Measurements from ENCODE around the gene MACROH2A1.

The MACROH2A1 gene

DNA sequence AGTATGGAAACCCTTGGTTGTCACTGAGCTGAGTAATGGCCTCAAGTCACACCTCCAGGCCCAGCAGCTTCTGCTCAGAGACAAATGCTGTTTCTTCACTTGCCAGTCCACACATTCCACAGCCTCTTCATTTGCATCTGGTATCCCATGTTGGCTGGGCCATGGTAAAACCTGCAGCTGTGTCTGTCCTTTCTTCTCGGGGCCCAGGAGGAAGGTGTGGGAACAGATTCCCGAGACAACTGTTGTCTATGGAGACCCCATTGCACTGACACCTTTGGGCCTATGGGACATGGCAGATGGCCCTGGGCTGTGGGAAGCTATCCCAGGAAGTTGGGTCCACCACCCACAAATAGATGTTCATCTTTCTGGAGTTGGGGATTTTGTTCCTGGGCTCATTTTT is 85.1 kb downstream of the MACROH2A1 start:
- no peak for DNase-seq (ENCODE audit: low spot score)

DNA sequence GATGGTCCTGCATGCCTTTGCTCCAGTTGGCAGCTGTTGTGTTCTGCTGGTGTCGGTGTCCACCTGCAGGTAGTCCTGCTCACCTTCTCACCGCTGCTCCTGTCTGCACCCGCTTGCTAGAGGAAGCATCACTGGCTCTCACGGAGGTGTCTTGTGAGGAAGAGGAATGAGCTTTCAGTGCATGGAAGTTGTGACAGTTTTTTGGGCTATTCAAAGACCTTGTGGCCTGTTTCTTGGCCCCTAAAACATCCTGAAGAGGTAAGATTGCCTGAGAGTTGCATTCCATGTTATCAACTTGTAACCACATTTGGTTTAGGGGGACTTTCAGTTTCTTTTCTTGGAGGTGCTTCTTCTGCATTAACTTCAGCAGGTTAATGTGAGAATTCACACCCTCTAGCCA is 85.6 kb downstream of the MACROH2A1 start:
- no peak for DNase-seq (ENCODE audit: low spot score)

DNA sequence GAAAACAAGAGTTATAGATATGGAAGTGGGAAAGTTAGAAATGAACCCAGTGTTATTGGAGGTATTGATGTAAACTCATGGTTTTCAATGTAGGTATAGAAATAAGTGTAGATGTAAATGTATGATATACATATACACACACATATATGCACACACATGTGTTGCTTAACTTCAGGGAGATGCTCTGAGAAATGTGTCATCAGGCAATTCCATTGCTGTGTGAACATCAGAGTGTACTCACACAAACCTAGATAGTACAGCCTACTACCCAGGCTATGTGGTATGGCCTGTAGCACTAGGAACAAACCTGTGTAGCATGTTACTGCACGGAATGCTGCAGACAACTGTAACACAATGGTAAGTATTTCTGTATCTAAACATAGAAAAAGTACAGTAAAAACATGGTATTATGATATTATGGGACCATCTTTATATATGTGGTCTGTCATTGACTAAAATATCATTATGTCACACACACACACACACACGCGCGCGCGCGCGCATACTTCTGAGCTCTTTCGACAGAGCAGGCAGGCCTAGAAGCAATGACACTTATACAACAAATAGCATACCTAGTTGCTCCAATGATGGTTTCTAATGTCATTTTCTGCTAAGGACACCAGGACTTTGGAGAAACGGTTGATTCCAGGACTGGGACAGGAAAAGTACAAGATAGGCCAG is 86.6 kb downstream of the MACROH2A1 start:
- DNase-seq (ENCODE audit: low spot score) = no peak

DNA sequence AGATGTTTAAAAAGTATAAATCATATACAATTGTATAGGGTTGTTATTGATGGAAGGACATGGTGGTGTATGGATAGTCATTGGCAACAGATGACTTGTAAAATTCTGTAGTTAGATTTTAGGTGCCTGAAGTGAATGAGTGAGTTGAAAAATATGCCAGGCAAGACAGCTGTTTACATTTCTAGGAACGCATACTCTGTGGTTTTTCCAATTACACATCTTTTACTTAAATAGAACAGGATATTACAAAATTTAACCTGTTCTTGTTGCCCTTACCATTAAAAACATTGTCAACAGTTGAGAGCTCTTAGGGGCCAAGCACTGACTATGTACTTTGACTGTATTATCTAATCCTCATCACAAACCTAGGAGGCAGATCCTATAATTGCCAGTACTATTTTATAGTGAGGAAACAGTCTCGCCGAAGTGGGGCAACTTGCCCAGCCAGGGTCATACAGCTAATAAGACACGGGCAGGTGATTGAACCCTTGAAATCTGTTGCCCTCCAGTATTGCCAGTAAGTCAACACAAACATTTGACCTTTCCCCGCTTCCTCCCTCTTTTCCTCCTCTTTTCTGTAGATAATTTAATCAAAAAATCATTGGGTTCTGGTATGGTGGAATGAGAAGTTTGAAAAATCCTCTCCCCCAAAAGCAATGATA is 88.6 kb downstream of the MACROH2A1 start:
- no peak for DNase-seq (ENCODE audit: low spot score)

DNA sequence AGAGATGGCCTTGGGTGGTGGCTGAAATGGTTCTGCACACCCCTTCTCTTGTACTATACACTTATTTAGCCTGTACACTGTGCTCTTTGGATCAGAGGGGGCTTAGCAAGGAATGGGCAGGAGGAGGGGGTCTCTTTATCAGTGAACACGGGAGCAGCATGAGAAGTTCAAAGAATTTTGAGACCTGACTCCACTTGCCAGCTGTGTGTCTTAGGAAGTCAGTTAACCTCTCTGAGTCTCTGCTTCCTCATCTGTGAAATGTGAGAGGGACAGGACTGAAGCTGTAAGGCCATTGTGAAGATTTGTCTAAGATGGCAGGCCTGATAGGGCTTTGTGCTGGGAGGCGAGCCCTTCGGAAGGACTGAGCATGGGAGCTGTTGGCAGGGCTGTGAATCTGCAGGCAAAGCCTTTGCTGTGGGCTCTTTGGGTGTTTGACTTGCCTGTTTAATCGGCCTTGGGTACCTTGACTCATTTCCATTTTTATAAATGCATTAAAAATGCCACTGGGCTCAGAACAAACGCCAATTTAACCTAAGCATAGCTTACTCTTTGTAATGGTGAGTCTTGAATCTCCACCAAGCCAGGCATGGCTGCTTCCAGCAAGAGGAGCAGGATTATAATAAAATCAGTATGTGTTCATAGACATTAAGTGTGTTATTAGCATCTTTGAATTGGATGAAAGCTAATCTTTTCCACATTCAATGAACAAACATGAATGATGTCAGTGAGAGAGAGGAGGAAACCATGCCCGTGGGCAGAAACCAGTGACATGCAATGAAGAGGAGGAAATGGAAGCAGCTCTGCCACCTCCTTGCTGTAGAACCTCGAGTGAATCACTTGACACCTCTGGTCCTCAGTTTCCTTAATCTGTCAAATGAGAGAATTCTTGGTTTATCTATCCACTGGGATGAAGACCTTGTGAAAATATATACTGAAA is 89.4 kb downstream of the MACROH2A1 start:
- no peak for DNase-seq (ENCODE audit: low spot score)

DNA sequence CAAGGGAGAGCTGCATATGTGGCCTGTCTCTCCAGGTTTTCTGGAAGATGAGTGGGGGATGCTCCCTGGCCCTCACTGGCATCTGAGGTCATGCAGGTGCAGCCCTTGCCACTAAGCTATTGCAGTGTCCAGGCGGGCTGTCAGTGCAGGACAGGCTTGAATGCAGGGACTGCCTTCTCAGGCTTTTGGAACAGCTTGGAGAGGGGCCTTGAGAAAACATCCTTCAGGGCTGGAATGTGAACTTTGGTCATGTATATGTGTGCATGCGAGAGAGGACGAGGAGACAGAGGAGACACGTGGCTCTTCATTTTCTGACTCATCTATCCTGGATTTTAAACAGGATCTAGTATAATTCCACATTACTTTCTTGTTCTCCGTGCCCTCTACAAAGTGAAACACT is 90.3 kb downstream of the MACROH2A1 start:
- DNase-seq (ENCODE audit: low spot score) = no peak

DNA sequence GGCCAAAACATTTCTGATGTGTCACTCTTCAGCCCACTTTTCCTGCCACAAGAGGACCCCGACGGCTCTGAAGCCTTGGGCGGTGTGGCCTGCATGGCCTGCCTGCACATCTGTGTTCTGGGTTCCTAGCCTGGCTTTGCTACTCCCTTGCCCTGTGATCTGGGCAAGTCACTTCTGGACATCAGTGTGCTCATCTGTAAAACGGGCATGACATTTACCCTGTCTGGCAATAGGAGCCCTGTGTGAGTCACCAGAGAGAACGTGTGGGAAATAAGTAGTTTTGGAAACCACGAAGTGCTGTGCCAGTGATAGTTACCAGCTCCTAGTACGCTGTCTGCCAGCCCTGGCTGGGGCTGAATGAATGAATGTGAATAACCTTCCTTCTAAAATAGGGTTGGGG is 90.8 kb downstream of the MACROH2A1 start:
- no peak for DNase-seq (ENCODE audit: low spot score)

DNA sequence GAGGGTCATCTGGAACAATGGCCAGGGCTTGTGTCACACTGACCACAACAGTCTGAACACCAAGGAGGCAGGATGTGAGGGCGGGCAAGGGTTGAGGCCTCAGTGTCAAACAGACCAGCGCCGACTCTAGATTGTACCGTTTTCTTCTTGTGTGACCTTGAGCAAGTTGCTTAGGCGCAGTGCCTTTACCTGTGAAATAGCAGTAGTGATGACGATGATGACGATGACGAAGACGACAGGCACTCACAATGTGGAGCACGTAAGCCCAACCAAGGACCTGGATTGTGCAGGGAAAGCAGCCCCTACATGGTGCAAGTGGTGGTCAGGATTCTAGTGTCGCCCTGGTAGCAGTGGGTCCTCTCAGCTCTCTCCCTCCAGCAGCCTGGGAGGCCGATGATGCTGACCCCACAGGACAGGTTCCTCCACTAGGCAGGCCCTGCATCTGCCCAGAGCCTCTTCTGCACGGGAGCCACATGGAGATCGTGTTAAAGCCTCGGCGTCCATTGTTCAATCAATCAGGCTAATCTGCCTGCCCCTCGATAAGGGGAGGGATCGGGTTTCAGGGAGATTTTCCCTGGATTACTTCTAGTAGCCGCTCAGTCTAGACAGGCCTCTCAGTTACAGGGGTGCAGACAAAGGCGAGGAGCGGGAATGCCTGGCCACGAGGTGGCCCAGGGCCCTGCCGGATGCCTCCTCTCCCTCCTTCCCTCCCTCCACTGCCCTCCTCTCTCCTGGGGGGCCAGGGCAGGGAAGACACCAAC is 91.7 kb downstream of the MACROH2A1 start:
- DNase-seq (ENCODE audit: low spot score) = no peak

DNA sequence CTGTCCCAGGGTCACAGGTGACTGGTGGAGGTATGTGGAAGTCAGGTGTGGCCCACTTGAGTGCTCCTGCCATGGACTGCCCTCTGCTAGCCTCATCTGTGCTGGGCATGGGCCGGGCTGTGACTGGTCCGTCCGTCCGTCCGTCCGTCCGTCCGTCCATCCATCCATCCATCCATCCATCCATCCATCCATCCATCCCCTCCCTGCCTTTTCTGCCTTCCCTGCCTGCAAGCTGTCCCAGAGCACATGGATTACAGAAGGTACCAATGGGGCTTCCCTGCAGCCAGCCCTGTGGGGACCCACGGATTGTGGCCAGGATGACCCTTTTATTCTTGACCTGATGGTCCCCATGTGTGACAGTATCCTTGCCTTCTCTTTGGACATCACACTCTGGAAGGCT is 92.5 kb downstream of the MACROH2A1 start:
- no peak for DNase-seq (ENCODE audit: low spot score)

DNA sequence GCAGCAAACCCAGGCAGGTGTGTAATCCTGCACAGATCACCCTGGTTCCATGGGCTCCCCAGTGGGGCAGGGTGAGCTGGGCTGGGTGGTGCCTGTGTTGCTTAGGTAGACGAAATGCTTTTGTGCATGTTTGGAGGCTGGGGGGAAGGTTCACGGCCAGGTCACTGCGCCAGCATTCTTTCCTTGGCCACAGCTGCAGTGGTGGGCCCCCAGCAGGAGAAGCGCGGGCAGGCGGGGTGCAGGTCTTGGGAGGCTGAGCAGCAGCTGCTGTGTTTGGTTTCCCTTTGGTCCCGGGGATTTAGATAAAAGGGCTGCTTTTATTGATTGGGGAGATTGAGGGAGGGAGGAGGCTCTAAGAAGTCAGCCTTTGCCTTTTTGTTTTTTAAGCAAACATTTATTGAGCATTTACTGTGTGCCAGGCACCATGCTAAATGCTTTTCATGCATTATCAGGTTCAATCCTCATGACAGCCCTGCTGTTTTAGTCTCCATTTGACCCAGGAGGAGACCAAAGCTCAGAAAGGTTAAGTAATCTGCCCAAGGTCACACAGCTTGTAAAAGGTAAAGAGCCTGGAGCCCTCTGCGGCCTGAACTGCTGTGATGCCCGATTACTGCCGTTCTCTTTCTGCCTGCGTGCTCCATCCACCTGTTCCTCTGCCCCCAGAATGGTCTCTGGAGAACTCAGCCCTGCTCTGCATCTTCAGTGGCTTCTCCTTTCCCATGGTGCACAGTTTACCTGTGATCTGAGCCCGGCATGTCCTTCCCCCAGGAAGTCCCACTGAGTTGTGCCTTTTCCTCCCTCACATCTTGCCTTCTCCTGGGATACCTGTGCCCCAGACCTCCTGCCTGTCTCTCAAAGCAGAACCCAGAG is 94.4 kb downstream of the MACROH2A1 start:
- no peak for DNase-seq (ENCODE audit: low spot score)

DNA sequence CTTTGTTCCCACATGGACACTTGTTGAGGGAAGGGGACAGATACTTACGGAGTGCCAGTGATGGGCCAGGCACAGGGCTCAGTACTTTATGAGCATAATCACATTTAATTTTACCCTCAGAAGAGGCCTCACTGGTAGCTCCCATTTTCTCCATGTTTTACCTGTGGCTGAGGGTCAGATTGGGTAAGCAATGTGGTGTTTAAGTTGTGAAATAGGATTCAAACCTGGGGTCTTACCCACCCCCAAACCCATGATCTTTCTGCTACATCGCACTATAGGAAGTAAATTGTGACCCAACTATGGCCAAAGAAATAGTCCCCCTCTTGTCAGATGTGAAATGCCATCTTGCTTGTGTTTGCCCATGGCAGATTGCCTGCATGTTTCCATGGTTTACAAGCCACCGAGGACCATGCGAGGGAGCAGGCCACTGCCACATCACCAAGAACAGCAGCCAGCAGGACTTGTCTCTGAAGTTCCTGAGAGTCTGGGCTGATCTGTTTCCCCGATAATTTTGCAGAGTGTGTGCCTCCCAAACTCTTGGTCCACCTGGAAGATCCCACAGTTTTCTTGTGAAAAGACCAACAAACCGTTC is 95.4 kb downstream of the MACROH2A1 start:
- no peak for DNase-seq (ENCODE audit: low spot score)

DNA sequence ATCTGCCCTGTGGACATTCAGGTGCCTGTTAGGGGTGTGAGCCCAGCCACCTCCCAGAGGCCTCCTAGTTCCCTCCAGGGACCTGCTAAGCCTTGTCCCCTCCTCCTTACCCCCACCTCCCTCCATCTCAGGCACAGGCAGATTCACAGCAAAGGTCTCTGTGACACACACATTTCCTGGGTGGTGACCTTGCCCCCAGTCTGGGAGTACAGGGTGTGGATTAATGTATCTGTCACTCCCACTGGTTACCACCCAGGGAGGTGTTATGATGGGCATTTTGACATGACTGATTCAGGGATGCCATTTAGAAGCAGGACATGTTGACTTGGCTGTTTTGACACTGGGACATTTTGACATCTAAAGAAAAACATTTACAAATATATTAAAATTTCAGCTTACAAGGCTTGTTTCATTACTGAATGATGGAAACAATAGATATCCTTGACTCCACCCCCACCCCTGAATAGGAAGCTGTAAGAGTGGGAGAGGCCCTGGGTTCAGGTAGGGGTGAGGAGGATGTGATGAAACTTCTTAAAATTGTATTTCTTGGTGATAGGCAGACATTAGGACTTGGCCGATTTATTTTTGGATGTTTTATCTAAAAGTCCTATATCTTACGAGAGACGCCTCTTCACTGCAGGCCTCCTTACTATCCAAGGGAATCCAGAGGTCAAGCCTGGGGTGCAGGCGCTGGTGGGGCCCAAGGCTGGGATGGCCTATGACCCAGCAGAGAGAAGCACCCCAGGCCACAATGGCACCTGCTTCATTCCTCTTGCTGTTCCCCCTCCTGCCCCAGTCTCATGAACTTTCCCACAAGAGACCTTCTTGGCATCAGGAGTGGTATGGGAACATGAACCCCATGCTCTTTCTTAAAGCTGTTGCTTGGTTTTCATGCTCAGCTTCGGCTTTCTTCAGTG is 101.9 kb downstream of the MACROH2A1 start:
- DNase-seq (ENCODE audit: low spot score) = no peak

DNA sequence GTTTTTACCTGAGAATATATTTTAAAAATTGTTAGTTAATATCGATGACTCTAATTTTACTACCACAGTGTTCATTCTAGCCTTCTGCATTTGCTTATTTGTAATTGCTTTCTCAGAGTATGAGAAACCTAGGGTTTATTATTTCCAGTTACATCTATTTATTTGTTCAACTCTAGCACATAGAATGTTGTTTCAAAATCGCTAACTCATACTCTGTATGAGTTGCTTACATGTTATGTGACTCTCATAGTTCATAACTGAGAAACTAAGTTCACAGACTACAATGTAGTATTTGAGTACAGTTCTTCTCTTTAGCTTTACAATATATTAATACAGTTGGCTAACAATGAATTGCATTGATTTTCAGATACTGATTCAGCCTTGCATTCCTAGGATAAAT is 103.2 kb downstream of the MACROH2A1 start:
- no peak for DNase-seq (ENCODE audit: low spot score)

DNA sequence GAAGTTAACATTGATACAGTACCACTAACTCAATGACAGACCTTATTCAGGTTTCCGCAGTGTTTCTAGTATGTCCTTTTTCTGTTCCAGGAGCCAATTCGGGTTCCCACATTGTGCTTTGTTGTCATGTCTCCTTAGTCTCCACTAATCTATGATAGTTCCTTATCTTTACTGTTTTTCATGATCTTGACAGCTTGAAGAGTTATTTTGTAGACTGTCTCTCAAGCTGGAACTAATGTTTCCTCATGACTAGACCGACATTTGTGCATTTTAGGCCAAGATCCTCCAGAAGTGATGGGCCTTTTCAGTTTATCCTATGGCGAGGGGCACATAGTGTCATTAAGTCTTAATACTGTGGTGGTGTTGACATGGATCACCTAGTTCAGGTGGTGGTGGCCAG is 104.2 kb downstream of the MACROH2A1 start:
- no peak for DNase-seq (ENCODE audit: low spot score)

DNA sequence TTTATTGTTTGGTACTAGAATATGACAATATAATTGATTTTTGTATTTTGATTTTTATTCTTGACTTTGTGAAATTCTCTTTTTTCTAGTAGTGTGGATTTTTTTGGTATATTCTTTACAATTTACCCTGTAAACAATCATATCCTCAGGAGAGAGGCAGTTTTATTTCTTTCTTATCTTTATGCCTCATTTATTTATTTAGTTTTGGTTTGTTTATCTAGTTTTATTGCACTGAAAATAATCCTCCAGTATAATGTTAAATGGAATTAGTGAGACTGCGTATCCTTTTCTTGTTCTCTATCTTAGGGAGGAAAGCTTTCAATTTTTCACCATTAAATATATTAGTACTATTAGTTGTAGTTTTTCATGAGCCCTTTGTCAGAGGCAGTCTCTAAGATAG is 109.4 kb downstream of the MACROH2A1 start:
- no peak for DNase-seq (ENCODE audit: low spot score)

DNA sequence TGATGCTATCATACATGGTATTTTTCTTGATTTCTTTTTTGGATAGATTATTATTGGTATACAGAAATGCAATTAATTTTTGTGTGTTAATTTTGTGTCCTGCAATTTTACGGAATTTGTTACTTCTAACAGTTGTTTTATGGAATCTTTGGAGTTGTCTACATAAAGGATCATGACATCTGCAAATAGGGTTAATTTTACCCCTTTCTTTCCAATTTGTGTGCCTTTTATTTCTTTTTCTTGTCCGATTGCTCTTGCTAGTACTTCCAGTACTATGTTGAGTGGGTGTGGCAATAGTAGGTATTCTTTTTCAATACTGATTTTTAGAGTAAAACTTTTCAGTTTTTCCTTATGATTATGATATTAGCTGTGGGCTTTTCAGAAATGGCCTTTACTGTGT is 111.5 kb downstream of the MACROH2A1 start:
- no peak for DNase-seq (ENCODE audit: low spot score)

All from pons (tissue), 1 donor.